Osteocyte (in vitro differentiated cells): ENCODE data around the gene PMPCA. TPM values are rescaled to one million over a fixed set of nuclear protein-coding genes. Genes with fewer than 3 reads are reported as not detected.

ENCODE experiments used
- DNase-seq: peaks from one replicate; pipeline ENCODE4 v3.0.0; 2021; ENCODE audit warnings: mixed read lengths; ENCODE audit not compliant: unreplicated experiment; ENCODE audit errors: extremely low spot score
- H3K27ac Mint-ChIP-seq: one replicate; pipeline ENCODE4 v1.8.0; 2021; ENCODE audit warnings: mild to moderate bottlenecking, mixed read lengths; ENCODE audit not compliant: unreplicated experiment
- H3K27me3 Mint-ChIP-seq: one replicate; pipeline ENCODE4 v1.8.0; 2021; ENCODE audit warnings: mixed read lengths; ENCODE audit not compliant: unreplicated experiment
- H3K36me3 Mint-ChIP-seq: one replicate; pipeline ENCODE4 v1.8.0; 2021; ENCODE audit warnings: mixed read lengths; ENCODE audit not compliant: unreplicated experiment
- H3K4me1 Mint-ChIP-seq: one replicate; pipeline ENCODE4 v1.8.0; 2021; ENCODE audit warnings: mixed read lengths; ENCODE audit not compliant: unreplicated experiment
- H3K4me3 Mint-ChIP-seq: one replicate; pipeline ENCODE4 v1.8.0; 2021; ENCODE audit warnings: mild to moderate bottlenecking, moderate library complexity, mixed read lengths; ENCODE audit not compliant: unreplicated experiment
- H3K9me3 Mint-ChIP-seq: one replicate; pipeline ENCODE4 v1.8.0; 2021; ENCODE audit warnings: mixed read lengths; ENCODE audit not compliant: unreplicated experiment
- total RNA-seq: library from RNA; stranded (reverse); gene quantifications from 2 replicates; pipeline ENCODE4 v1.2.1, GENCODE V29; 2021
- TF ChIP-seq, protein P1 (sequence below): fragments of 200-600 bp; sonication (generic); IDR thresholded peaks from 2 replicates; pipeline ENCODE4 v1.5.0; 2021; ENCODE audit warnings: antibody characterized with exemption, mild to moderate bottlenecking, moderate library complexity

PMPCA gene
- total RNA-seq, 1 donor from 2014 or later, result 52.8 TPM

DNA sequence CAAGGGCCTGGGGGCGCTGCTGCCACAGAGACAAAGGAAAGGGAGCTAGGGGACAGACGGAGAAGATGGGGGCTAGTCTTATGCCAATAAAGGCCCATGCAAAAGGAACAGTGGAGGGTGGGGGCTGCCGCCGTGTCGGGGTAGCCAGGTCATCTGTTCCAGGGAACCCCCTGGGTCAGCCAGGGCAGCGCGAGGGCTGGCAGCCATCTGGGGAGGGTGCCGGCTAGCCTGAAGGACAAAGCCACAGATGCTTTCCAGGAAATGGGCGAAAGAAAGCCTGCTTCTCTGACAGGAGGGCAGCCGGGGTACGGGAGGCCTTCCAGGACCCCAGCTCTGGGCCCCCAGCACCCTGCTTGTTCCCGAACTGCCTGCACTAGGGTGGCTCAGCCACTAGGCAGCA, 35.4 kb upstream of the PMPCA start:
- H3K9me3 Mint-ChIP-seq, result no peaks in the 10 kb centered on the region
- no peak overlapping the region for H3K4me3 Mint-ChIP-seq
- no peaks in the 10 kb centered on the region for H3K27me3 Mint-ChIP-seq
- DNase-seq, result no peak
- peaks cover 16% of the 10 kb centered on the region for H3K4me1 Mint-ChIP-seq
- TF ChIP-seq, protein P1, sequence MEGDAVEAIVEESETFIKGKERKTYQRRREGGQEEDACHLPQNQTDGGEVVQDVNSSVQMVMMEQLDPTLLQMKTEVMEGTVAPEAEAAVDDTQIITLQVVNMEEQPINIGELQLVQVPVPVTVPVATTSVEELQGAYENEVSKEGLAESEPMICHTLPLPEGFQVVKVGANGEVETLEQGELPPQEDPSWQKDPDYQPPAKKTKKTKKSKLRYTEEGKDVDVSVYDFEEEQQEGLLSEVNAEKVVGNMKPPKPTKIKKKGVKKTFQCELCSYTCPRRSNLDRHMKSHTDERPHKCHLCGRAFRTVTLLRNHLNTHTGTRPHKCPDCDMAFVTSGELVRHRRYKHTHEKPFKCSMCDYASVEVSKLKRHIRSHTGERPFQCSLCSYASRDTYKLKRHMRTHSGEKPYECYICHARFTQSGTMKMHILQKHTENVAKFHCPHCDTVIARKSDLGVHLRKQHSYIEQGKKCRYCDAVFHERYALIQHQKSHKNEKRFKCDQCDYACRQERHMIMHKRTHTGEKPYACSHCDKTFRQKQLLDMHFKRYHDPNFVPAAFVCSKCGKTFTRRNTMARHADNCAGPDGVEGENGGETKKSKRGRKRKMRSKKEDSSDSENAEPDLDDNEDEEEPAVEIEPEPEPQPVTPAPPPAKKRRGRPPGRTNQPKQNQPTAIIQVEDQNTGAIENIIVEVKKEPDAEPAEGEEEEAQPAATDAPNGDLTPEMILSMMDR, result no peak
- H3K36me3 Mint-ChIP-seq, result no peaks in the 10 kb centered on the region
- H3K27ac Mint-ChIP-seq, result no peak overlapping the region

DNA sequence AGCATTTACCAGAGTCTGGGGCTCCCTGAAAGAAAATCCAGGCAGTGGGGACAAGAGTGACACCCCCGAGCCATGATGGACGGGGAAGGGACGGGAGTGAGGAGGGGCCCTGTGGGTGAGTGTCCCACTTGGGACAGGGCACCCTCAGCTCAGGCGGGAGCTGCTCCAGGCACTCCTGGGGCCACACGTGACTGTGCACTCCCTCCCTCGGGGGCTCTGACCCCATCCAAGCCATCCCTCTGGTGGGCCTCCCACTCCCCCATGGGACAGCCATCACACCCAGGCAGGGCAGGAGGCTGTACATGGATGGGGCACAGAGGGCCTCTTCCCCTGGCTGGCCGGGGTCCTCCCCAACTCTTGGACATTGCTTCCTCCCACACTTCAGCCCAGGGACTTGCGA, 34.0 kb upstream of the PMPCA start:
- DNase-seq, result no peak
- Mint-ChIP-seq H3K27me3 (no peaks in the 10 kb centered on the region), H3K36me3 (peaks cover 2% of the 10 kb centered on the region), H3K9me3 (no peaks in the 10 kb centered on the region), H3K4me3 (no peak overlapping the region), H3K27ac (no peak overlapping the region), H3K4me1 (peaks cover 16% of the 10 kb centered on the region)
- TF ChIP-seq, protein P1, result no peak

GRCh38 chr9:136377341-136378169, 32.9 kb upstream of the PMPCA start:
- Mint-ChIP-seq H3K4me3 (no peak overlapping the region), H3K27ac (no peak overlapping the region), H3K36me3 (peaks cover 5% of the 10 kb centered on the region), H3K27me3 (no peaks in the 10 kb centered on the region), H3K9me3 (no peaks in the 10 kb centered on the region), H3K4me1 (peaks cover 9% of the 10 kb centered on the region)
- TF ChIP-seq, protein P1, result no peak
- DNase-seq, result no peak

DNA sequence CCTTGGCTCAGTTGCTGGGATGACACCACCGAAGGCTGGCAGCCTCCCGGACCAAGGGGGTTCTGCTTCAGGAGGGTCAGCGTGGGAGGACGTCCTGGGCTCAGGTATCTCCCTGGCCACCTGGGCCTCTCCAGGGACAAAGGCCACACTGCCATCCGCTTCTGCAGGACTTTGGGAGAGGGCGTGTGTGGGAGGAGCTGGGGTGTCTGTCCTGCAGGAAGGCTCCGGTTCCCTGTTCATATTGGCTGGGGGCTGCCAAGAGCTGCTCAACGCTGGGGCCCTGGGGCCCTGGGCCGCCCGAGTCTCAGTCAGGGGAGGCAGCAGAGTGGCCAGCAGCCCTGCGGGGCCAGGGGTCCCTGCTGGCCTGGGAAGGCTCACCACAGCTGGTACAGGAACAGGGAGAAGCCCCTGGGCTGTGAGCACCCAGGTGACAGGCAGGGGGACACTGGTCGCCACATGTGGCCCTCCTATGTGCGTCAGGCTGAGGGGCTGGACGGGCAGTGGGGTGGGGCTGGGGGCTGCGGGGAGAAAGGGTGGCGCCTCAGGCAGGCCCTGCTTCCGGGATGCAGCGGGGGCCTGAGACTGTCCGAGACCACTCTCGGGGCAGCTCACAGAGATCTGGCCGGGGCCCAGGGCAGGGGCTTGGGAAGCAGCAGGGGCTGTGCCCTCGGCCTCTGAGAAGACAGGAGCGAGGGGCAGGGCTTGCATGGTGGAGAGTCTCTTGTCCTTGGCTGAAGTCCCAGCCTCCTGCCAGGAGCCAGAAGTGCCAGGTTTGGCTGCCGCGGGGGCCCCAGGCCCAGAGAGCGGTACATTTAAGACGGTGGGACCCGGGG, 32.1 kb upstream of the PMPCA start:
- Mint-ChIP-seq H3K9me3 (no peaks in the 10 kb centered on the region), H3K36me3 (peaks cover 5% of the 10 kb centered on the region), H3K4me1 (peaks cover 1% of the 10 kb centered on the region), H3K4me3 (no peak overlapping the region), H3K27ac (no peak overlapping the region), H3K27me3 (no peaks in the 10 kb centered on the region)
- TF ChIP-seq, protein P1, result no peak
- DNase-seq, result no peak

- TF ChIP-seq, protein P1, result no peak
- DNase-seq, result no peak
- Mint-ChIP-seq H3K27me3 (no peaks in the 10 kb centered on the region), H3K4me3 (no peak overlapping the region), H3K36me3 (peaks cover 5% of the 10 kb centered on the region), H3K27ac (no peak overlapping the region), H3K4me1 (no peaks in the 10 kb centered on the region), H3K9me3 (no peaks in the 10 kb centered on the region)
Observed at GRCh38 chr9:136379003-136379287, 31.5 kb upstream of the PMPCA start.
